A673 (cell line): ENCODE data around the gene CERK. TPM values are rescaled to one million over a fixed set of nuclear protein-coding genes. Genes with fewer than 3 reads are reported as not detected.

Experiments
- total RNA-seq: library from RNA; stranded (reverse); gene quantifications from 2 replicates; pipeline ENCODE4 v1.2.3, GENCODE V29; 2021

CERK gene
- total RNA-seq, 1 experiment from 2014 or later, result 58.8 TPM

Other genes starting within 250 kb of the CERK start
- 2.3 and 3.5 TPM in 2 replicates for gene CELSR1, start 200.6 kb downstream of the CERK start, total RNA-seq
- gene GRAMD4, start 117.9 kb downstream of the CERK start, total RNA-seq, result 18.4 and 21.3 TPM in 2 replicates
- 22.5 and 23.5 TPM in 2 replicates for gene TBC1D22A, start 24.4 kb upstream of the CERK start, total RNA-seq